Lung (tissue), 12 donors: ENCODE data around the gene SNRNP70. TPM values are rescaled to one million over a fixed set of nuclear protein-coding genes. Genes with fewer than 3 reads are reported as not detected.
"Not testable (repeated sequence)": the region's sequence is repeated elsewhere in the genome, so short reads cannot be mapped to it uniquely, and the experiment has no call there.

Experiments used
- ATAC-seq: fragments of 200-7000 bp; cut with Tn5 transposase; one replicate; pipeline ENCODE4 v1.9.1; 2020; ENCODE audit warnings: moderate number of reproducible peaks; ENCODE audit not compliant: insufficient read depth, low FRiP score
- DNase-seq, 3 donors: peaks; one replicate each; pipeline ENCODE4 v3.0.0-alpha.2; 2013 to 2017
- H3K27ac ChIP-seq, 2 donors: one replicate each; pipeline ENCODE4 v1.5.1; 2013; ENCODE audit warnings: mild to moderate bottlenecking in 2 of 2, moderate library complexity in 2 of 2, control low read depth in 1 of 2, inconsistent platforms in 1 of 2, low read depth in 1 of 2, low read length in 1 of 2
- H3K27me3 ChIP-seq, 3 donors: one replicate each; pipeline ENCODE4 v1.5.1; 2013; ENCODE audit warnings: low read length in 2 of 3; ENCODE audit not compliant: control insufficient read depth in 3 of 3, insufficient read depth in 3 of 3
- H3K36me3 ChIP-seq, 4 donors: one replicate each; pipeline ENCODE4 v1.5.1; 2013; ENCODE audit warnings: low read length in 4 of 4, mild to moderate bottlenecking in 1 of 4, moderate library complexity in 1 of 4; ENCODE audit not compliant: control insufficient read depth in 4 of 4, insufficient read depth in 4 of 4
- H3K4me1 ChIP-seq, 5 donors: one replicate each; pipeline ENCODE4 v1.5.1; 2013; ENCODE audit warnings: low read length in 5 of 5, mild to moderate bottlenecking in 2 of 5, moderate library complexity in 1 of 5; ENCODE audit not compliant: control insufficient read depth in 5 of 5, insufficient read depth in 5 of 5
- H3K4me3 ChIP-seq: one replicate; pipeline ENCODE4 v1.5.1; 2013; ENCODE audit warnings: mild to moderate bottlenecking, control low read depth, moderate library complexity
- H3K9ac ChIP-seq, 2 donors: one replicate each; pipeline ENCODE4 v1.5.1; 2013; ENCODE audit warnings: low read length in 2 of 2, control low read depth in 1 of 2; ENCODE audit not compliant: insufficient read depth in 1 of 2
- H3K9me3 ChIP-seq, 4 donors: one replicate each; pipeline ENCODE4 v1.5.1; 2013; ENCODE audit warnings: low read length in 3 of 4, mild to moderate bottlenecking in 1 of 4, moderate library complexity in 1 of 4; ENCODE audit not compliant: control insufficient read depth in 4 of 4, insufficient read depth in 3 of 4
- WGBS, 2 donors: extraction: QIAGEN DNeasy Blood & Tissue Kit; methylation state at CpG; one replicate each; pipeline ENCODE4 v1.1.7; 2013; 5-methylcytosine and 5-hydroxymethylcytosine counted together
- polyA plus RNA-seq, 2 donors: library from polyadenylated mRNA; stranded (reverse); fragments of 200-250 nt; gene quantifications; one replicate each; pipeline ENCODE4 v1.2.1, GENCODE V29; 2013
- total RNA-seq, 2 donors: library from RNA; depleted of rRNA in 1 of 2; stranded (reverse); fragments of >200 nt in 1 of 2; gene quantifications; one replicate each; pipeline ENCODE4 v1.2.1, GENCODE V29; 2014 to 2021
- TF ChIP-seq, protein P1 (sequence below): IDR thresholded peaks from 2 replicates; pipeline ENCODE4 v1.5.1; 2012; ENCODE audit warnings: mild to moderate bottlenecking; ENCODE audit errors: control extremely low read depth, extremely low read depth
- donor health status: control.
- donor health status: control.
- donor health status: Bipolar disorder and iron deficiency.
- donor health status: healthy.
- donor health status: DM: yes; HTN: yes; CAD: no.

The SNRNP70 gene
- total and polyA plus RNA-seq, 4 donors: 143 to 251 (median 180) TPM

DNA sequence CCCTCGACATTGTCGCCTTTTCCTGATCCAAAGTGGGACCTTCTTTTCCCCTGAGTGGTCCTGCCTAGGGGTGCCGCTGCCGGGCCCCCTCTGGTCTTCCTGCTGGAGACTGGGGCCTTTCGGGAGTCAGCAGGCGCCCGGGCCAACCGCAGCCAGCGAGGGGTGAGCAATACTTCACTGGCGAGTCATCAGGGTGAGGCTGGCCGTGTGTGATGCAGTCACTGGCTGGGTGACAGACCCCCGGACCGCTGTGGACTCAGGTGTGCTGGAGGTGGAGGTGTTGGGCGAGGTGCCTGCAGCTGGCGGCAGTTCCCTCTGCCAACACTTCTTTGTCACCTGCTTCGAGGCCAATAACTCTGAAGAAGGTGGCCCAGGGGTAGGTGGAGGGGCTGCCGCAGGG lies 43.1 kb upstream of the SNRNP70 start:
- no peak for DNase-seq
- H3K27me3 ChIP-seq: no peaks in the 10 kb centered on the region
- ATAC-seq: no peak
- no peaks in the 10 kb centered on the region for H3K4me1 ChIP-seq
- no peaks in the 10 kb centered on the region for H3K36me3 ChIP-seq
- H3K9me3 ChIP-seq: no peaks in the 10 kb centered on the region
- H3K4me3 ChIP-seq: no peak overlapping the region
- TF ChIP-seq, protein P1, sequence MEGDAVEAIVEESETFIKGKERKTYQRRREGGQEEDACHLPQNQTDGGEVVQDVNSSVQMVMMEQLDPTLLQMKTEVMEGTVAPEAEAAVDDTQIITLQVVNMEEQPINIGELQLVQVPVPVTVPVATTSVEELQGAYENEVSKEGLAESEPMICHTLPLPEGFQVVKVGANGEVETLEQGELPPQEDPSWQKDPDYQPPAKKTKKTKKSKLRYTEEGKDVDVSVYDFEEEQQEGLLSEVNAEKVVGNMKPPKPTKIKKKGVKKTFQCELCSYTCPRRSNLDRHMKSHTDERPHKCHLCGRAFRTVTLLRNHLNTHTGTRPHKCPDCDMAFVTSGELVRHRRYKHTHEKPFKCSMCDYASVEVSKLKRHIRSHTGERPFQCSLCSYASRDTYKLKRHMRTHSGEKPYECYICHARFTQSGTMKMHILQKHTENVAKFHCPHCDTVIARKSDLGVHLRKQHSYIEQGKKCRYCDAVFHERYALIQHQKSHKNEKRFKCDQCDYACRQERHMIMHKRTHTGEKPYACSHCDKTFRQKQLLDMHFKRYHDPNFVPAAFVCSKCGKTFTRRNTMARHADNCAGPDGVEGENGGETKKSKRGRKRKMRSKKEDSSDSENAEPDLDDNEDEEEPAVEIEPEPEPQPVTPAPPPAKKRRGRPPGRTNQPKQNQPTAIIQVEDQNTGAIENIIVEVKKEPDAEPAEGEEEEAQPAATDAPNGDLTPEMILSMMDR: no peak
- no peak overlapping the region for H3K27ac ChIP-seq
- WGBS, 2 donors: 78 to 88% methylated on average over 17 of the region's 17 CpGs
- no peak overlapping the region for H3K9ac ChIP-seq

DNA sequence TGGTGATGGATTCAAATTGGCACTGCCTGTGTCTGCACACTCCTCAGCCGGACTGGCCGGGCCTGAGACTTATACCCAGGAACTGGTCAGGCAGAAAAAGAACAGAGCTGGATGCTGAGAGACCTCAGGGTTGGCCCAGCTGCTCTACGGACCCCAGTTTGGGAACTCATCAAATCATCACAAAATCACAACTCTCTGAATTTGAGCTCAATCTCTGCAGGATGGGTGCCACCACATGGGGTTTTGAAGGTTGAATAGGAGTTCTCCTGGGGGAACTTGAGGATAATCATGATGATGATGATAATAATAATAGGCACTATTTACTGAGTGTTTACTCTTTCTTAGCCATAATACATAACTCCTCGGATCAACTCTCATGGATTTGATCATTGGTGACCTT lies 42.6 kb upstream of the SNRNP70 start:
- not testable (repeated sequence) for H3K9me3 ChIP-seq, H3K4me3 ChIP-seq, H3K27me3 ChIP-seq, H3K9ac ChIP-seq, H3K36me3 ChIP-seq, H3K27ac ChIP-seq, H3K4me1 ChIP-seq, ATAC-seq, DNase-seq
- 95 to 96% methylated on average over 2 to 4 of the region's 4 CpGs for WGBS, 2 donors

GRCh38 chr19:49043548-49043947 lies 41.7 kb upstream of the SNRNP70 start, which contains the start of gene CGB5:
Gene CGB5, plus strand, starts transcription at chr19:49043848. Its CDS starts 362 bp downstream, at chr19:49044210.
- WGBS, 2 donors: 59 to 77% methylated on average over 14 to 15 of the region's 15 CpGs
- H3K27ac ChIP-seq, H3K4me3 ChIP-seq, H3K36me3 ChIP-seq, H3K27me3 ChIP-seq, ATAC-seq, H3K9me3 ChIP-seq, DNase-seq, H3K9ac ChIP-seq, H3K4me1 ChIP-seq: not testable (repeated sequence)

GRCh38 chr19:49049011-49049410 lies 36.2 kb upstream of the SNRNP70 start, which contains the start of gene CGB8:
Gene CGB8, minus strand, starts transcription at chr19:49049111. Its CDS starts 372 bp downstream, at chr19:49048739.
- H3K36me3 ChIP-seq, ATAC-seq, H3K27ac ChIP-seq, H3K4me1 ChIP-seq, DNase-seq, H3K27me3 ChIP-seq, H3K4me3 ChIP-seq, H3K9ac ChIP-seq, H3K9me3 ChIP-seq: not testable (repeated sequence)
- WGBS, 2 donors: 70 to 75% methylated on average over 8 to 10 of the region's 12 CpGs

DNA sequence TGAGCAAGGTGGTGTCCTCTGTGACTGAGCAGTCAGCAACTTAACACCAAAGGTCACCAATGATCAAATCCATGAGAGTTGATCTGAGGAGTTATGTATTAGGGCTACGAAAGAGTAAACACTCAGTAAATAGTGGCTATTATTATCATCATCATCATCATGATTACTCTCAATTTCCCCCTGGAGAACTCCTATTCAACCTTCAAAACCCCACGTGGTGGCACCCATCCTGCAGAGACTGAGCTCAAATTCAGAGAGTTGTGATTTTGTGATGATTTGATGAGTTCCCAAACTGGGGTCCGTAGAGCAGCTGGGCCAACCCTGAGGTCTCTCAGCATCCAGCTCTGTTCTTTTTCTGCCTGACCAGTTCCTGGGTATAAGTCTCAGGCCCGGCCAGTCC lies 35.4 kb upstream of the SNRNP70 start:
- not testable (repeated sequence) for H3K36me3 ChIP-seq, DNase-seq, H3K9me3 ChIP-seq, H3K9ac ChIP-seq, H3K27ac ChIP-seq, H3K27me3 ChIP-seq, H3K4me3 ChIP-seq, H3K4me1 ChIP-seq, ATAC-seq
- WGBS, 2 donors: 74 to 79% methylated on average over 3 of the region's 4 CpGs

- DNase-seq, H3K4me1 ChIP-seq, H3K27ac ChIP-seq, ATAC-seq, H3K9ac ChIP-seq, H3K4me3 ChIP-seq, H3K36me3 ChIP-seq, H3K9me3 ChIP-seq, H3K27me3 ChIP-seq: not testable (repeated sequence)
- WGBS, 2 donors: 78 to 85% methylated on average over 24 of the region's 24 CpGs
Measured at GRCh38 chr19:49050376-49051033, 34.7 kb upstream of the SNRNP70 start.
